NT2/D1 (cell line): ENCODE results near the gene AGAP9.
"Not testable (repeated sequence)": the region's sequence is repeated elsewhere in the genome, so short reads cannot be mapped to it uniquely, and the experiment has no call there.

Experiments used
- DNase-seq: peaks from one replicate; pipeline ENCODE4 v3.0.0-alpha.2; 2011; ENCODE audit warnings: low read depth, low spot score
- H3K27me3 ChIP-seq: 2 replicates; pipeline ENCODE4 v1.6.0; 2011; ENCODE audit warnings: mild to moderate bottlenecking; ENCODE audit not compliant: insufficient read length, insufficient read depth
- H3K36me3 ChIP-seq: 2 replicates; pipeline ENCODE4 v1.6.1; 2011; ENCODE audit warnings: mild to moderate bottlenecking, low read length, mixed read lengths; ENCODE audit not compliant: insufficient read depth, insufficient read length
- H3K4me1 ChIP-seq: 2 replicates; pipeline ENCODE4 v1.5.1; 2011; ENCODE audit not compliant: insufficient read depth, insufficient read length
- H3K4me3 ChIP-seq: 2 replicates; pipeline ENCODE4 v1.5.1; 2011; ENCODE audit warnings: low read depth; ENCODE audit not compliant: insufficient read length
- H3K9ac ChIP-seq: 2 replicates; pipeline ENCODE4 v1.6.0; 2011; ENCODE audit warnings: low read depth; ENCODE audit not compliant: insufficient read length
- H3K9me3 ChIP-seq: 2 replicates; pipeline ENCODE4 v1.5.1; 2011; ENCODE audit warnings: mild to moderate bottlenecking, low read length; ENCODE audit not compliant: insufficient read depth
- SUZ12 ChIP-seq: IDR thresholded peaks from 2 replicates; pipeline ENCODE4 v1.6.1; 2011; ENCODE audit not compliant: insufficient read length, insufficient read depth; ENCODE audit errors: extremely low read depth
- YY1 ChIP-seq: IDR thresholded peaks from 2 replicates; pipeline ENCODE4 v1.6.1; 2011; ENCODE audit not compliant: insufficient read length, insufficient read depth
- ZNF274 ChIP-seq: IDR thresholded peaks from 2 replicates; pipeline ENCODE4 v1.6.1; 2011; ENCODE audit warnings: mild to moderate bottlenecking, low read depth, low read length

The AGAP9 gene

DNA sequence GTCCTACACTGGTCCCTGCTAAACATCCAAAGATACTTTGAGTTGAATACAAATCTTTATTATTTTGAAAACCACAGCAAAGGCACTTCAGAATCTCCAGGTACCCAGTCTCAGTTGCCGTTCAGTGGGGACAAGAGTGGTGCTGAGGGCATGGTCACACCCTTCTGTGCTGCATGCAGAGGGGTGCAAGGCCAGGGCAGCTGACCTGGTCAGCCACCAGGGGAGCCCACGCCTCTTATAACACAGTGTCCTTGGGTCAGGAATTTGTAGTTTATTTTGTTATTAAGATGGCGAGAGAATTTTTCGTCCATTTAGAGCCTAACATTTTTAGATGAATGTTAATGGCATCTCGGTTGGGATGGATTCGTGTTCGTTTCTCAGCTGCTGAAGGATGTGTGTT lies 55.5 kb downstream of the AGAP9 start:
- H3K27me3 ChIP-seq, H3K9me3 ChIP-seq, H3K9ac ChIP-seq, H3K4me3 ChIP-seq, H3K4me1 ChIP-seq, H3K36me3 ChIP-seq, DNase-seq: not testable (repeated sequence)

DNA sequence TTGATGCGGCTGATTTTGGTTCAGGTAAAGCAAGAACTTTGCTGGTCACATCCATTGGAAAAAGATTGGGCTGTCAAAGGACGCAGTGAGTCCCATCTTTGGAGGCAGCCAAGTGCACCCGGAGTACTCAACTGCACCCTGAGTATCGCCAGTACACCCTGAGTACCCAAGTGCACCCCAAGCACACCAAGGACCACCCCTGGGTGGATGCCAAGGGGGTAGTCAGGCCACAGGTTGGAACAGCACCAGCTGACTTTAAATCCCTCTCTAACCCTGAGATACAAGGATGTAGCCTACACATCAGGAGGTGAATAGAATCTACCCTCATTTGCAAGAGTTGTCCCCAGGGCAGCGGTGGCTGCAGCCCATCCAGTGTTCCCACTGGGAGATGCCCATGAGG lies 56.0 kb downstream of the AGAP9 start:
- not testable (repeated sequence) for H3K27me3 ChIP-seq, H3K36me3 ChIP-seq, H3K4me3 ChIP-seq, H3K9me3 ChIP-seq, H3K4me1 ChIP-seq, DNase-seq, H3K9ac ChIP-seq

DNA sequence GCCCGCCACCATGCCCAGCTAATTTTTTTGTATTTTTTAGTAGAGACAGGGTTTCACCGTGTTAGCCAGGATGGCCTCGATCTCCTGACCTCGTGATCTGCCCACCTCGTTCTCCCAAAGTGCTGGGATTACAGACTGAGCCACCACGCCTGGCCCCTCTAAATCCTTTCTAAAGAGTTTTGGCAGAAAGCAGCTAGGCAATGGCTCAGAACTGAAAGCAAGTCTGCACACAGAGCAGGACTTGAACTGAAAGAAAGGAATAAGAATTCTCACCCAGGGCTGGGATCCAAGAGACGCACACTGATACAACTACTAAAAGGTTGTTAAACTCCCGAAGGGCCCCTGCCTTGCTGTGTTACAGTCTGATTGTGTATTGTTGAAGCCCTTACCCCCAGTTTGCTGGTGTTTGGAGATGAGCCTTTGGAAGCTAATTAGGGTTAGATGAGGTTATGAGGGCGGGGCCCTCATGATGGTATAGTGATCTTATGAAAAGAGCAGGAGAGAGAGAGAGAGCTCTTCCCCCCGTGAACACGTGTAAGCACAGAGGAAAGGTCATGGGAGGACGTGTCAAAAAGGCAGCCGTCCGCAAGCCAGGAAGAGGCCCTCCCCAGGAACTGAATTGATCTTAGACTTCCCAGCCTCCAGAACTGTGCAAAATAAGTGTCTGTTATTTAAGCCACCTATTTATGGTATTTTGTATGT lies 58.1 kb downstream of the AGAP9 start:
- H3K4me3 ChIP-seq, H3K9ac ChIP-seq, DNase-seq, H3K4me1 ChIP-seq, H3K27me3 ChIP-seq, H3K9me3 ChIP-seq, H3K36me3 ChIP-seq: not testable (repeated sequence)

DNA sequence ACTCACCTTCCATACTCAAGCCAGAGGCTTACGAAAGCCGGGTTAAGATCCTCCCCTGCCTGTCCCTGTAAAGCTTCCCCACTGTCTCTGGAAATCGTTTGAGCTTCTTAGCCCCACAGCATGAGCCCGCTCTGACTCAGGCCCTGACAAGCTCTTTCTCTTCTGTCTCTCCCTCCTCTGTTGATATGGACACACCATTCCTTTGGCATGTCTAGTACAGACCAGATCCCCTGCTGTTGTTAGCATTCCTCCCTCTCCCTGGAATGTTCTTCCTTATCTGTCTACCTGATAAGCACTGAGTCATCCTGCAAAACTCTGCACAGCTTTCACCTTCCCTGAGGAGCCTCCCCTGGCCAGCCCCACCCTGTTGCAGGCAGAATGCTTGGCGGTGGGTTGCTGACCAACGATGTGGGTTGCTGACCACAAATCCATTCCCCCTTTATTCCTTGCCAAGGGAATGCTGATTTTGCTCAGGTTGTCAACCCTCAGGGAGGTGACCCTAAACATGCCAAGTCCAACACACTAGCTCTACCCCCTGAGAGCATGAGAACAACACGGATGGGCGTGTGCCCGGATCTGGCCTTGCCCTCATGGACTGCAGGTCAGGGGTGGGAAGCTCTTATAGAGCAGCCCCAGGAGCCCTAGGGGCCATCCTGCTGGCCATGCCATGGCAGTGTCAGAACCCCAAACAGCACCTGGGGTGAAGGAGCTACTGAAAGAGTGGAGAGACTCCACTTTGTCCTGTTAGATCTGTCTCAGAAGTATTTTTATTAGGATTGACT lies 60.7 kb downstream of the AGAP9 start:
- not testable (repeated sequence) for DNase-seq, H3K4me3 ChIP-seq, H3K27me3 ChIP-seq, H3K4me1 ChIP-seq, H3K36me3 ChIP-seq, H3K9me3 ChIP-seq, H3K9ac ChIP-seq

DNA sequence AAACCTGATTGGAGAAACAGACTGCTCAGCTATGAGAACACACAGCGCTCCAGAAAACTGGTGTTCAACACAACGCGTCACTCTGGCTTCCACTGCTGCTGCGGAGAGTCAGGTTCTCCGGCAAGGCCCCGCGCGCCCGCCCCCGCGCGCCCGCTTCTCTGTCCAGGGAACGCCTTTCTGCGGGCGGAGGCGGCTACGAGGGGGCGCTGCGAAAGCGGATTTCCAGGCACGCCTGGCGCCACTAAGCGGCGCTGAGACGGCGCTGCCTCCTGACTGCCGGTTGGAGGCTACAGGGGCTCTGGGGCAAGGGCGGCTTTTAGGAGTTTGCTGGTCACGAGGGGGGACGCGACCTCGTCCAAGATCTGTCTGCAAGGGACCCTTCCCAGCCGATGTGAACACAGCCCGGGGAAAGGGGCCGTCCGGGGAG lies 62.2 kb downstream of the AGAP9 start:
- H3K9ac ChIP-seq, H3K9me3 ChIP-seq, DNase-seq, H3K36me3 ChIP-seq, H3K4me1 ChIP-seq, H3K4me3 ChIP-seq, H3K27me3 ChIP-seq: not testable (repeated sequence)

DNA sequence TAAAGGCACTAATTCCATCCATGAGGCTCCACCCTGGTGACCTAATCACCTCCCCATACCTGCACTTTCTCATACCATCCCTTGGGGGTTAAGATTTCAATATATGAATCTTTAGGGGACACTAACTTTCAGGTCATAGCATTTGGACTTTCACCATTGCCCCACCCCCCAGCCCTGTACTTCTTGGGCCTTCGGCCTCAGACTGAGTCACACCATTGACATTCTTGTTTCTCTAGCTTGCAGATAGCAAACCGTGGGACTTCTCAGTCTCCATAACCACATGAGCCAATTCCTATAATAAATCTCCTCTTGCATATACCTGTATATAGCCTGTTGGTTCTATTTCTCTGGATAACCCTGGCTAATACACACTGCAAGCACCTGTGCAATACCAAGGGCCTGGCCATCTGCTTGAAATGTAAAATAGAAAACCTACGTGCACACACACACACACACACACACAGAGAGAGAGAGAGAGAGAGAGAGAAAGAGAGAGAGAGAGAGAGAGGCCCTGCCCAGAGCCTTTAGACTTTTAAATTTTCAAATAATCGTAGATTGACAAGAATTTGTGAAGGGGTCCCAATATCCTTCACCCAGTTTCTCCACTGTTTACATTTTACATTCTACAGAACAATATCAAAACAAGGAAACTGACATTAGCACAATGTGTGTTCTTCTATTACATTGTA lies 64.8 kb downstream of the AGAP9 start:
- Histone ChIP-seq H3K4me3 (no peak overlapping the region), H3K9ac (no peak overlapping the region), H3K4me1 (peaks cover 2% of the 10 kb centered on the region), H3K27me3 (no peaks in the 10 kb centered on the region), H3K9me3 (no peaks in the 10 kb centered on the region), H3K36me3 (no peaks in the 10 kb centered on the region)
- TF ChIP-seq YY1 (no peak), ZNF274 (no peak), SUZ12 (no peak)
- DNase-seq, result no peak

DNA sequence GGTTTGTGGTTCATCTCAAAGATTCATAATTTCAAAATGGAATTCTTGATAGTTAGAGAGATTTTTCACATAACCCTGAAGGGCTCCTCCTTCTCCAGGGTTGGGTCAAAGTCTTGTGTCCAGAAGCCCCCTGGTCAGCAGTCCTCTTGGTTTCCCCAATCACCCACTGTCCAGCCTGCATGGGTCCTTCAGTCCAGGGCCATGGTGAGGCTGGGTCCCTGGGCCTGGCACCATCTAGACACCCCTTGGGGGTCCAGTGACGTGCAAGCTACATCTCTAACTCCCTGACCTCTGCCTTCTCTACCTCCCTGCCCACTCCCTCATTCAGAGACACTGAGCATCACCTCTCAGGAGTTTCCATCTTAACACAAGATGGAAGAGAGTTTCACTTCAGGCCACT lies 65.6 kb downstream of the AGAP9 start:
- Histone ChIP-seq H3K27me3 (no peaks in the 10 kb centered on the region), H3K9me3 (no peaks in the 10 kb centered on the region), H3K4me1 (peaks cover 4% of the 10 kb centered on the region), H3K36me3 (no peaks in the 10 kb centered on the region), H3K9ac (no peak overlapping the region), H3K4me3 (no peak overlapping the region)
- TF ChIP-seq ZNF274, result no peak
- TF ChIP-seq YY1, result no peak
- TF ChIP-seq SUZ12, result no peak
- no peak for DNase-seq

DNA sequence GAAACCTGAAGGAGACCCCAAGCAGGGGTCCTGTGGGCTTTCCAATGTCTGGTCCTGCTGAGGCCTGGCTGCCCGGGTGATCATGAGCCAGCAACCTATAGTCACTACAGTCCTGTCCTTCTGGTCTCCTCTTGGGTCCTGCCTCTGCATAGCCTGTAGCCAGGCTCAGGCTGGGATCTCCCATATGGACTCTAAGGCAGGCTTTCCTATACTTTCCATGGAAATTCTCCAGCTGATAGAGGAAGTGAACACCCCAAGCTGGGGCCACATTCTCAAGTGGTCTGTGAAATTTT lies 66.0 kb downstream of the AGAP9 start:
- Histone ChIP-seq H3K4me1 (peaks cover 4% of the 10 kb centered on the region), H3K27me3 (no peaks in the 10 kb centered on the region), H3K9me3 (no peaks in the 10 kb centered on the region), H3K36me3 (no peaks in the 10 kb centered on the region), H3K9ac (no peak overlapping the region), H3K4me3 (no peak overlapping the region)
- no peak for DNase-seq
- TF ChIP-seq ZNF274, result no peak
- no peak for TF ChIP-seq SUZ12
- no peak for TF ChIP-seq YY1
